GM19099 (cell line): ENCODE measurements around the gene IFI30.

Experiments
- POLR2A ChIP-seq: IDR thresholded peaks from 3 replicates; pipeline ENCODE4 v1.6.1; 2011; ENCODE audit warnings: low read depth; ENCODE audit not compliant: insufficient read length; ENCODE audit errors: extremely low read depth

The IFI30 gene

GRCh38 chr19:18164072-18164471, 9.5 kb upstream of the IFI30 start:
- TF ChIP-seq POLR2A, result no peak

DNA sequence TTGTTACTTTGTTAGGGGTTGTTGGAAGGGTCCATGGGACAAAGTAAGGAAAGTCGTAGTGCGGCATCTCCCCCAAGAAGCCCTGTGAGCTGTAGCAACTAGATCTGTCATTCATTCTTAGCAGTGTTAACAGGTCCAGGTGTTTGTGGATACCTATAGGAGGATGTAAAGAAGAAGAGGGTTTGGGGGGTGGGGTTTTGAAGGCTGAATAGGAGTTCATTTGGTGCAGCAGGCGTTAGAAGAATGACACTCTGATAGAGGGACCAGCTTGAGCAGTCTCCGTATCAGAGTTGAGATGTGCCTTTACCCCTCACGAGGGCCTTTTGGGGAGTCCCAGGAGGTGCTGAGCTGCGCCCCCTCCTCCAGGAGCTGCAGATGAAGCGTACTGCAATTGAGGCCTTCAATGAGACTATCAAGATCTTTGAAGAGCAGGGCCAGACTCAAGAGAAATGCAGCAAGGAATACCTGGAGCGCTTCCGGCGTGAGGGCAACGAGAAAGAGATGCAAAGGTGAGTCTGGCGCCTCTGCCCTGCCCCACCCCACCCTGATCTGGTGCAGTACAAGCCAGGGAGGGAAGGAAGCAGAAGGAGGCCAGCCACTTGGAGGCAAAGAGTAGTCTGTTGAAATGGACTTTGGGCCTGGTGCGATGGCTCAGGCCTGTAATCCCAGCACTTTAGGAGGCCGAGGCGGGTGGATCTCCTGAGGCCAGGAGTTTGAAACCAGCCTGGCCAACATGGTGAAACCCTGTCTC, 7.6 kb upstream of the IFI30 start:
- no peak for TF ChIP-seq POLR2A

DNA sequence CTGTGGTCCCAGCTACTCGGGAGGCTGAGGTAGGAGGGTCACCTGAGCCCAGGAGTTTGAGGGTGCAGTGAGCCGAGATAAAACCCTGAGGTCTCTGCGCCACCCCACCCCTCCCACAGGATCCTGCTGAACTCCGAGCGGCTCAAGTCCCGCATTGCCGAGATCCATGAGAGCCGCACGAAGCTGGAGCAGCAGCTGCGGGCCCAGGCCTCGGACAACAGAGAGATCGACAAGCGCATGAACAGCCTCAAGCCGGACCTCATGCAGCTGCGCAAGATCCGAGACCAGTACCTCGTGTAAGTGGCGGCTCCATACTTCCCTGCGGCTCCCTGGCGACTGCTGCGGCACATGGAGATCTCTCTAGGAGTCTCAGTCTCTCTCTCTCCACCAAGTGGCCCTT, 6.6 kb upstream of the IFI30 start:
- no peak for TF ChIP-seq POLR2A

GRCh38 chr19:18167975-18168645, 5.5 kb upstream of the IFI30 start:
- TF ChIP-seq POLR2A, result no peak

DNA sequence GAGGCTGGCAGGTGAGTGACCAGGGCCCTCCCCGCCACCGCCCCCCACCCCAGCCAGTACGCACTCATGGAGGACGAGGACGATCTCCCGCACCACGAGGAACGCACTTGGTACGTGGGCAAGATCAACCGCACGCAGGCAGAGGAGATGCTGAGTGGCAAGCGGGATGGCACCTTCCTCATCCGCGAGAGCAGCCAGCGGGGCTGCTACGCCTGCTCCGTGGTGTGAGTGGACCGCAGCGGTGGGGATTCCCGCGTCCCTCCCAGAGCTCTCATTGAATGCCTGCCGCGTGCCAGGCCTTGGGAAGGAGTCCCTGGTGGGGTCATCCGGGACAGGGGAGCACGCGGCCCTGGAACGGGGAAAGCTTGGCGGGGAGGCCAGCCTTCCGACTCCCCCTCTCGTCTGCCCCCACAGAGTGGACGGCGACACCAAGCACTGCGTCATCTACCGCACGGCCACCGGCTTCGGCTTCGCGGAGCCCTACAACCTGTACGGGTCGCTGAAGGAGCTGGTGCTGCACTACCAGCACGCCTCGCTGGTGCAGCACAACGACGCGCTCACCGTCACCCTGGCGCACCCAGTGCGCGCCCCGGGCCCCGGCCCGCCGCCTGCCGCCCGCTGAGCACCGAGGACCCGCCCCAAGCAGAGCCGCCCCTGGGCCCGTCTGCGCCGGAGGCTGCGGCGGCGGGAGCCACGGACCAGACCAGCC, 4.8 kb upstream of the IFI30 start:
- no peak for TF ChIP-seq POLR2A

GRCh38 chr19:18170714-18171255, 2.8 kb upstream of the IFI30 start:
- no peak for TF ChIP-seq POLR2A

DNA sequence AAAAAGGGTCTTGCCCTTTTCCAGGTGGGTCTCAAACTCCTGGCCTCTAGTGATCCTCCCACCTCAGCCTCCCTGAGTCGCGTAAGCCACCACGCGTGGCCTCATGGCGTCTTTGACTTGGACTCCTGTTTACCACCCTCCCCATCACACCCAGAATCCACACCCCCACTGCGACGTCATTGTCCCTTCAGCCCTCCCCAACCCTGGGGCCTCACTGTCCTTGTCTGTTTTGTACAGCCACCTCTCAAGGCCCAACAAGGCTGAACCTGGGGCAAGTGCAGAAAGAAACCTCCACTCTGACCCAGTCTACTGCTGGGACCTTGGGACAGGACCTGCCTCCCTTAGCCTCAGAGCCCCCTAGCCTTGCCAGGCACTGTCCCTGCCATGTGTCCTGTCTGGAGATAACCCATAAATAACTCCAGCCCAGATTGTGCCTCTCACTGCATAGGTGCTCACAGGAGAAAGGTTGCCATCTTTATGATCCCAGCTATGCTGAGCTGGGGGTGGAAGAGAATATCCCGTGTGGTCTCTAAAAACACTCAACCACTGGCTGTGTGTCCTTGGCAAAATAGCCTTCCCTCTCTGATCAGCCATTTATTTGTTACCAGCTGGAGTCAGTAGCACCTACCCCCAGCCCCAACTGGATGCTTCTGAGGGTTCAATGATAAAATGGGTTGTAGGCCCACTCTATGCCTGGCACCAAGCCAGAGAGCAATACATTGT, 1.8 kb upstream of the IFI30 start:
- no peak for TF ChIP-seq POLR2A

DNA sequence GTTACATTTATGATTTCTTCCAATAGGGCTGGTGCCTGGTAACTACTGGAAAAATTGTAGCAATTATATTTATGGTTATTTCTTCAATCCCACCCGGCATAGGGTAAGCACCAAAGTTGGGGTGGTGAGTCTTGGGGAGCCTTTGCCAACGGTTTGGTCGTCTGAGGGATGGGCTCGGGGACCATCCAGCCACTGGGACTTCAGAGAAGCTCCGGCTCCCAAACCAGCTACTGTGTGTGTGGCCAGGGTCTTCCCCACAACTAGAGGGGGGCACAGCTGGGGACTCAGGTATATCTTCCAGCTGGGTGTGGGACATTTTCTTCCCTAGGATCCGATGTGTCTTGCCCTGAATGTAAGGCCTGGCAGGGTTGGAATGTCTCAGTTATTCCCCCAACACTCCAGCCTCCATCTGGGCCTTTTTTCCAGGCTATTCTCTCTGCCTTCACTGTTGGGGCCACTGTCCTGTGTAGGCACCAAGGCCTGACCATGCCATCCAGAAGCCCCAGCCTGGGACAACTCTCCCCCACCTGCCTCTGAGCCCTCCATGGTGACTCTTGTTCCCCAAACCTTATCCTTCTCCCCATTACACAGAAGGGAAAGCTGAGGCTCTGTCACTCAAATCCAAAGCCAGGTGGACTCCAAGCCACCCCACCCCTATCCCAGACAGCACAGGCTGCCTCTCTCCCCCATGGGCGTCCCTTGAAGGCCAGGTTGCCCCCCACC, 1.1 kb upstream of the IFI30 start:
- peak; percentile 18 for TF ChIP-seq POLR2A

GRCh38 chr19:18173054-18173571, 500 bp upstream of the IFI30 start:
- TF ChIP-seq POLR2A, result no peak

DNA sequence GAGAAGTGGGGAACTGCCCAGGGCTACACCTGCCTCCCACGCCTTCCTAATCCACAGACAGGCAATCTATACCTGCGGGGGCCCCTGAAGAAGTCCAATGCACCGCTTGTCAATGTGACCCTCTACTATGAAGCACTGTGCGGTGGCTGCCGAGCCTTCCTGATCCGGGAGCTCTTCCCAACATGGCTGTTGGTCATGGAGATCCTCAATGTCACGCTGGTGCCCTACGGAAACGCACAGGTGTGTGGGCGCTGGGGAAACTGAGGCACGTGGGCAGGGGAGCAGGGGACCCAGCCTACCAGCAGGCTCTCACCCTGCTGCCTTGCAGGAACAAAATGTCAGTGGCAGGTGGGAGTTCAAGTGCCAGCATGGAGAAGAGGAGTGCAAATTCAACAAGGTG, 1.4 kb downstream of the IFI30 start:
- no peak for TF ChIP-seq POLR2A

GRCh38 chr19:18176367-18177310, 3.0 kb downstream of the IFI30 start:
- TF ChIP-seq POLR2A, result no peak

DNA sequence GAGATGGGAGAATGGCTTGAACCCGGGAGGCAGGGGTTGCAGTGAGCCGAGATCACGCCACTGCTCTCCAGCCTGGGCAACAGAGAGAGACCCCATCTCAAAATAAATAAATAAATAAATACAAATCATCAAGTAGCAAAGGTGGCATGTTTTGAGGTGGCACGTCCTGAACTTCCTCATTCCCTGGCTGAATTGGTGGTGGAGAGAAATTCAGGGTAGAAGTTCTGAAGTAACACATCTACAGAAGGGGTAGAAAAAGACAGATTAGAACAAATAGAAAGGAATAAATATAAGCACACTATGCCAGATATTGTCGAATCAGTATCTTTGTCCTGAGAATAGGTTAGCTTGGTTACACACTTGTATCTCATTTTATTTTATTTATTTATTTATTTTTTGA, 6.3 kb downstream of the IFI30 start:
- TF ChIP-seq POLR2A, result peak; percentile 20

DNA sequence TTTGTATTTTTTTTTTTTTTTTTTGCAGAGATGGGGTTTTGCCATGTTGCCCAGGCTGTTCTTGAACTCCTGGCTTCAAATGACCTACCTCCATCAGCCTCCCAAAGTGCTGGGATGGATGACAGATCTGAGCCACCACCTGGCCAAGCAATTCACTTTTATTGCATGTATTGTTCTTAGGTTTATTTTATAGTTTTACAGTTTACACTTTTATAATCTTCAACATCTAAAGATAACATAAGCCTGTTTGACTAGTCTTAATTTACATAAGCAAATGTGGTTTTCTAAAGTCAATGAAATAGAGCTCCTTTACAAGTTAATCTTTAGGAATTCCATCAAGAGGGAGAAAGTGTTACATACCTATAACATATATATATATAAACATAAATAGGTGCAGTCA, 9.9 kb downstream of the IFI30 start:
- TF ChIP-seq POLR2A, result no peak

GRCh38 chr19:18185538-18185937, 11.9 kb downstream of the IFI30 start:
- no peak for TF ChIP-seq POLR2A

GRCh38 chr19:18190278-18190677, 16.7 kb downstream of the IFI30 start:
- no peak for TF ChIP-seq POLR2A
